Stimulated activated CD8-positive, alpha-beta memory T cell treated with anti-CD3 and anti-CD28 coated beads, Interleukin-15, amount 100 ng/mL, for 1 hour (primary cell): ENCODE data around the gene NUDT12.

Experiments
- DNase-seq: peaks from one replicate; pipeline ENCODE4 v3.0.0-alpha.2; 2020; ENCODE audit warnings: low read depth

The NUDT12 gene

GRCh38 chr5:103541114-103541513, 21.5 kb downstream of the NUDT12 start:
- no peak for DNase-seq

GRCh38 chr5:103539376-103540330, 22.9 kb downstream of the NUDT12 start:
- DNase-seq, result no peak

GRCh38 chr5:103532086-103532734, 30.4 kb downstream of the NUDT12 start:
- DNase-seq, result no peak

- no peak for DNase-seq
Observed at GRCh38 chr5:103526164-103526915, 36.2 kb downstream of the NUDT12 start.

GRCh38 chr5:103525361-103525760, 37.2 kb downstream of the NUDT12 start:
- no peak for DNase-seq

- DNase-seq, result no peak
Observed at GRCh38 chr5:103523319-103523718, 39.3 kb downstream of the NUDT12 start.

GRCh38 chr5:103522586-103522985, 40.0 kb downstream of the NUDT12 start:
- DNase-seq, result no peak

- DNase-seq, result no peak
Observed at GRCh38 chr5:103519550-103519949, 43.0 kb downstream of the NUDT12 start.

- no peak for DNase-seq
Observed at GRCh38 chr5:103514371-103514770, 48.2 kb downstream of the NUDT12 start.

- DNase-seq, result no peak
Observed at GRCh38 chr5:103513701-103514100, 48.9 kb downstream of the NUDT12 start.

- DNase-seq, result no peak
Observed at GRCh38 chr5:103512500-103512899, 50.1 kb downstream of the NUDT12 start.

- DNase-seq, result no peak
Observed at GRCh38 chr5:103511554-103511885, 51.1 kb downstream of the NUDT12 start.

- DNase-seq, result no peak
Observed at GRCh38 chr5:103510851-103511553, 51.6 kb downstream of the NUDT12 start.

GRCh38 chr5:103505581-103506305, 56.8 kb downstream of the NUDT12 start:
- no peak for DNase-seq

GRCh38 chr5:103503066-103503465, 59.5 kb downstream of the NUDT12 start:
- no peak for DNase-seq

GRCh38 chr5:103502662-103503061, 59.9 kb downstream of the NUDT12 start:
- DNase-seq, result no peak
